ENCODE data around the gene COMMD1.

Gene COMMD1

GRCh38 chr2:62101886-62102285 lies 196.4 kb downstream of the COMMD1 start:
- no peak overlapping the region for H3K4me3 ChIP-seq (ENCODE audit: low read depth, low read length)
- no peak for TF ChIP-seq CTCF (IDR thresholded peaks at IDR 0.05; ENCODE audit: borderline replicate concordance, insufficient read depth, low read depth, low read length)

GRCh38 chr2:62102402-62102920 lies 197.0 kb downstream of the COMMD1 start:
- H3K4me3 ChIP-seq (ENCODE audit: low read depth, low read length): no peak overlapping the region
- TF ChIP-seq CTCF (IDR thresholded peaks at IDR 0.05; ENCODE audit: borderline replicate concordance, insufficient read depth, low read depth, low read length): no peak

- H3K4me3 ChIP-seq (ENCODE audit: low read depth, low read length): no peak overlapping the region
- no peak for TF ChIP-seq CTCF (IDR thresholded peaks at IDR 0.05; ENCODE audit: borderline replicate concordance, insufficient read depth, low read depth, low read length)
These were observed 204.1 kb downstream of the COMMD1 start for GRCh38 chr2:62109554-62109953.

- no peak for TF ChIP-seq CTCF (IDR thresholded peaks at IDR 0.05; ENCODE audit: borderline replicate concordance, insufficient read depth, low read depth, low read length)
- no peak overlapping the region for H3K4me3 ChIP-seq (ENCODE audit: low read depth, low read length)
These were observed 205.0 kb downstream of the COMMD1 start for GRCh38 chr2:62110415-62111025.

- no peak overlapping the region for H3K4me3 ChIP-seq (ENCODE audit: low read depth, low read length)
- TF ChIP-seq CTCF (IDR thresholded peaks at IDR 0.05; ENCODE audit: borderline replicate concordance, insufficient read depth, low read depth, low read length): no peak
These were observed 206.7 kb downstream of the COMMD1 start for GRCh38 chr2:62112179-62112578.

- H3K4me3 ChIP-seq (ENCODE audit: low read depth, low read length): no peak overlapping the region
- TF ChIP-seq CTCF (IDR thresholded peaks at IDR 0.05; ENCODE audit: borderline replicate concordance, insufficient read depth, low read depth, low read length): no peak
These were observed 209.1 kb downstream of the COMMD1 start for GRCh38 chr2:62114564-62114963.

GRCh38 chr2:62116983-62117382 lies 211.5 kb downstream of the COMMD1 start:
- TF ChIP-seq CTCF (IDR thresholded peaks at IDR 0.05; ENCODE audit: borderline replicate concordance, insufficient read depth, low read depth, low read length): no peak
- H3K4me3 ChIP-seq (ENCODE audit: low read depth, low read length): no peak overlapping the region

Data from GM12875 (cell line).